ENCODE results near the gene TBC1D7. TPM values are rescaled to one million over a fixed set of nuclear protein-coding genes. Genes with fewer than 3 reads are reported as not detected.

TBC1D7 gene
- total RNA-seq, 1 donor from 2014 or later: 29.3 TPM

DNA sequence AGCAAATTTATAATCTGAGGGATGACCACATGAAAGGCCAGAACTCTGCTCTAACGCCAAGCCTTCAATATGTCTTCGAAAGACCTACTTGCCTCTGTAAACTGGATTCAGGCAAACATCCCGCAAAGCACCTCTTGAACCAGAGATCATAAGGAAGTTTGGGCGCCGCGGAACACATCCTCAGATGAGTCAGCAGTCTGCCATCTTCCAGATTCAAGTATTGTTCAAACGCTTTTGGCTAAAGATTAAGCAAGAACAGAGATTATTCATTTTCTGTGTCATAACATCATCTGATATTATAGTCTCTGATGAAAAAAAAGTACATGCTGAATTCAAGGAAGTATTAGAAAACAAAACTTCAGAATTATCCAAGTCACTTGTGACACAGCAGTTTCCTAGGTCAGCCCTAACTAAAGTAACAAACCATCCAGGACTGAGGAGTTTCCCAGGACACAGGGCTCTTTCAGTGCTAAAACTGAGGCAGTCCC is 20.8 kb downstream of the TBC1D7 start:
- no peaks in the 10 kb centered on the region for H3K36me3 ChIP-seq (ENCODE audit: control insufficient read depth, insufficient read depth, low read length)
- TF ChIP-seq, protein P1, sequence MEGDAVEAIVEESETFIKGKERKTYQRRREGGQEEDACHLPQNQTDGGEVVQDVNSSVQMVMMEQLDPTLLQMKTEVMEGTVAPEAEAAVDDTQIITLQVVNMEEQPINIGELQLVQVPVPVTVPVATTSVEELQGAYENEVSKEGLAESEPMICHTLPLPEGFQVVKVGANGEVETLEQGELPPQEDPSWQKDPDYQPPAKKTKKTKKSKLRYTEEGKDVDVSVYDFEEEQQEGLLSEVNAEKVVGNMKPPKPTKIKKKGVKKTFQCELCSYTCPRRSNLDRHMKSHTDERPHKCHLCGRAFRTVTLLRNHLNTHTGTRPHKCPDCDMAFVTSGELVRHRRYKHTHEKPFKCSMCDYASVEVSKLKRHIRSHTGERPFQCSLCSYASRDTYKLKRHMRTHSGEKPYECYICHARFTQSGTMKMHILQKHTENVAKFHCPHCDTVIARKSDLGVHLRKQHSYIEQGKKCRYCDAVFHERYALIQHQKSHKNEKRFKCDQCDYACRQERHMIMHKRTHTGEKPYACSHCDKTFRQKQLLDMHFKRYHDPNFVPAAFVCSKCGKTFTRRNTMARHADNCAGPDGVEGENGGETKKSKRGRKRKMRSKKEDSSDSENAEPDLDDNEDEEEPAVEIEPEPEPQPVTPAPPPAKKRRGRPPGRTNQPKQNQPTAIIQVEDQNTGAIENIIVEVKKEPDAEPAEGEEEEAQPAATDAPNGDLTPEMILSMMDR (IDR thresholded peaks at IDR 0.05; ENCODE audit: insufficient read depth, low read length, poor library complexity, severe bottlenecking): no peak
- no peak overlapping the region for H3K4me3 ChIP-seq (ENCODE audit: low read depth, low read length)
- no peaks in the 10 kb centered on the region for H3K27me3 ChIP-seq (ENCODE audit: control insufficient read depth, insufficient read depth, low read length)
- DNase-seq (ENCODE audit: low read depth): no peak

DNA sequence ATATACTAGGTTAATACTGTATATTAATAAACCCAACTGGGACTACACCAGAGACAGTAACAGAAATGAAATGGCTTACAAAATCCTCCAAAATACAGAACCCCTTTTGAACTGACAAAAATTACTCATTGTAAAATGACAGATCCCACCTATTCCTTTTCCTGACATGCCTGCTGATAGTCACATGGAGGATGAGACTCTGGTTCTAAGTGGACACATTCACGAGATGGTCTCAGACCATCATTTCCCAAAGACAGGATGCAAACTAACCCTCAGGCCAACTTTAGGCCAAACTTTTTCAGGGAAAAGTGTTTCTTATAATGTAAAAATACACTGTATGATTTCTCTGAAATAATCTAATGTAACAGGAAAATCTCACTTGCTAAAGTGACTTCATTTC is 22.5 kb downstream of the TBC1D7 start:
- H3K4me3 ChIP-seq (ENCODE audit: low read depth, low read length): no peak overlapping the region
- TF ChIP-seq, protein P1 (IDR thresholded peaks at IDR 0.05; ENCODE audit: insufficient read depth, low read length, poor library complexity, severe bottlenecking): no peak
- H3K27me3 ChIP-seq (ENCODE audit: control insufficient read depth, insufficient read depth, low read length): no peaks in the 10 kb centered on the region
- H3K36me3 ChIP-seq (ENCODE audit: control insufficient read depth, insufficient read depth, low read length): peaks cover 2% of the 10 kb centered on the region
- DNase-seq (ENCODE audit: low read depth): no peak

DNA sequence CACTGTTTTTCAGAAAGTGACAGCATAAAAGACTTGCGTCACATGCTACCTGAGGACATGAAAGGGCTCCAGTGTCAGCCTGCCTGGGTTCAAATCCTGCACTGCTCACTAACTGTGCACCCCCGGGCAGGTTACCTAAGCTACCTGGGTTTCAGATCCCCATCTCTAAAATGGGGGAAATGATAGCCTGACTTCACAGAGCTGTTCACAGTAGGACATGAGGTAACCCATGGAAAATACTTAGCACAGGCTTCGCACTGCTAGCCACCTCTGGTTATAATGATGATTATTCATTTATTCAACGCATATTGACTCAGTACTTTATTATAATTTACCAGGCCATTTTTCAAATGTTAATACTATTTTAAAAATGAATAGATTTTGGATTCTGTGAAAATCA is 23.0 kb downstream of the TBC1D7 start:
- no peak for DNase-seq (ENCODE audit: low read depth)
- TF ChIP-seq, protein P1 (IDR thresholded peaks at IDR 0.05; ENCODE audit: insufficient read depth, low read length, poor library complexity, severe bottlenecking): no peak
- Histone ChIP-seq H3K4me3 (ENCODE audit: low read depth, low read length) (no peak overlapping the region), H3K27me3 (ENCODE audit: control insufficient read depth, insufficient read depth, low read length) (no peaks in the 10 kb centered on the region), H3K36me3 (ENCODE audit: control insufficient read depth, insufficient read depth, low read length) (peaks cover 2% of the 10 kb centered on the region)

DNA sequence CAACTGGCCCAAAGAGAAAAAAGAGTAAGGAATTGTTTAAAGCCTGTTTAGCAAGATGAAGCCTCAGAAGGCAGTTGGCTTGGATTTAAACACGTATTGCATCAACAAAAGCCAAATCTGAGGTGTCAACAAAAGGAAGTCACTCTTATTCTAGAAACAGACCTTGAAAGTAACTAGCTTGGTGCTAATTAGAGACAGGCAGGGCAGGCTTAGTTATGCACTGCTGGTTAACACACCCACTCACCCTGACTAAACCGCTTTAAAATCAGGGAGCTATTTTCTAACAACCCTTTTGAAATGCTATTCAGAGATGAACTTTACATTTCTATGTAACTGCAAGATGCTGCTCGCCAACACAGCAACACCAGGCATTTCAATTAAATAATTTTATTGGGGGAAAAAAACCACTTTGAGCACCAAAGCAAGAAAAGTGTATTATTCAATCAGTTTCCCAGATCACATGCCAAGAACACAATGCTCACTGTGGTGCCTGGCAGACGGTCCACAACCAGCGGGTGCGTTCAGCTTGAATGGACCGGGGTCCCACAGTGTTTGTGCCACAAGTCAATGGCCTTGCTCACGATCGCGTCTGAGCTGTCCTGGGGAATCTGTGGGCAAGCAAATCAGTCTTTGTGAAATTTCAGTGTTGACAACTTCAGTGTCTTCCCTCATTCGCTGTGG is 23.6 kb downstream of the TBC1D7 start:
- TF ChIP-seq, protein P1 (IDR thresholded peaks at IDR 0.05; ENCODE audit: insufficient read depth, low read length, poor library complexity, severe bottlenecking): no peak
- no peak overlapping the region for H3K4me3 ChIP-seq (ENCODE audit: low read depth, low read length)
- H3K27me3 ChIP-seq (ENCODE audit: control insufficient read depth, insufficient read depth, low read length): no peaks in the 10 kb centered on the region
- peaks cover 5% of the 10 kb centered on the region for H3K36me3 ChIP-seq (ENCODE audit: control insufficient read depth, insufficient read depth, low read length)
- DNase-seq (ENCODE audit: low read depth): no peak

DNA sequence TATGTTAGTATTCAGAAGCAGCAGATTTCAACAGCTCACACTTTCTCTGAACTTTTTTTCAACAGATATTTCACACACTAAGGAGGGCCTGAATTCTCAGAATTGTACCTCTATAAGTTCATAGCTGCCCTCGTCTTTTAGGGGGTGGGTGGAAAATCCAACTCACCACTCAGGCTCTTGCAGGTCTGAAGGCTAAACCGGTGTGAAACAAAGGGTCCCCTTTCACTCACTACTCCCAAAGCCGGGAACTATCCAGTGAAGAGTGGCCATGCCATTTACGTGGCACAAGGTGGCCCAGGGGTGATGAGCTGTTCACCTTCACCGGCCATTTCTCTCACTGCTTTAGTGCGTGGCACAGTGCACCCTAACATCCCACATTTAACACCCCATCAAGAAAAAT is 24.2 kb downstream of the TBC1D7 start:
- Histone ChIP-seq H3K27me3 (ENCODE audit: control insufficient read depth, insufficient read depth, low read length) (no peaks in the 10 kb centered on the region), H3K4me3 (ENCODE audit: low read depth, low read length) (no peak overlapping the region), H3K36me3 (ENCODE audit: control insufficient read depth, insufficient read depth, low read length) (peaks cover 5% of the 10 kb centered on the region)
- TF ChIP-seq, protein P1 (IDR thresholded peaks at IDR 0.05; ENCODE audit: insufficient read depth, low read length, poor library complexity, severe bottlenecking): no peak
- no peak for DNase-seq (ENCODE audit: low read depth)

DNA sequence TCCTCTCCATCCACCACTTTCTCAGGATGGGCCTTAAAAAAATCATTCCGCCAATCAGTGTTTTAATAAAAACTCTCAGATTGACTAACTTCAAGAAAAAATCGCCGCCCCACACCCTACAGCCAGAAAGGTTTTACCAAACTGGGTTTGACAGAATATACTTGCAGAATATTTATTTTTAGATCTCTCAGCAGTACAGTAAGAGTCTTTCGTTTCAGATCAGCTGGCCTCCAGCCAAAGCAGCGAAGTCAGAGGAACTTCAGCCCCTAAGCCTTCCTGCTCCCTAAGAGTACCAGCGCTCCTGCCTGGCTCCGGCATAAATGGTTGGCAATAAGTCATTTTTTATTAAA is 24.7 kb downstream of the TBC1D7 start:
- Histone ChIP-seq H3K36me3 (ENCODE audit: control insufficient read depth, insufficient read depth, low read length) (peaks cover 5% of the 10 kb centered on the region), H3K27me3 (ENCODE audit: control insufficient read depth, insufficient read depth, low read length) (no peaks in the 10 kb centered on the region), H3K4me3 (ENCODE audit: low read depth, low read length) (no peak overlapping the region)
- DNase-seq (ENCODE audit: low read depth): no peak
- TF ChIP-seq, protein P1 (IDR thresholded peaks at IDR 0.05; ENCODE audit: insufficient read depth, low read length, poor library complexity, severe bottlenecking): no peak
